GM13976 (cell line): Measurements from ENCODE around the gene CELF6.
A peak's percentile ranks its signal among the peaks of the same experiment; 100 is the strongest.
"Not testable (repeated sequence)": the region's sequence is repeated elsewhere in the genome, so short reads cannot be mapped to it uniquely, and the experiment has no call there.

Experiments
- DNase-seq: peaks from one replicate; pipeline ENCODE4 v3.0.0; 2012; ENCODE audit warnings: low spot score
- CTCF ChIP-seq: IDR thresholded peaks from 2 replicates; pipeline ENCODE4 v1.5.1; 2012; ENCODE audit warnings: borderline replicate concordance, mild to moderate bottlenecking; ENCODE audit not compliant: insufficient read depth; ENCODE audit errors: extremely low read depth, missing control alignments, control extremely low read depth
- in situ Hi-C: fragments of 300-500 bp; cut with MboI; formaldehyde crosslinking; loops from one replicate; pipeline ENCODE4 v1.12.0; 2022; ENCODE audit warnings: low sequenced_read_pairs, mixed read lengths, inconsistent platforms; ENCODE audit not compliant: unreplicated experiment

CELF6 gene

DNA sequence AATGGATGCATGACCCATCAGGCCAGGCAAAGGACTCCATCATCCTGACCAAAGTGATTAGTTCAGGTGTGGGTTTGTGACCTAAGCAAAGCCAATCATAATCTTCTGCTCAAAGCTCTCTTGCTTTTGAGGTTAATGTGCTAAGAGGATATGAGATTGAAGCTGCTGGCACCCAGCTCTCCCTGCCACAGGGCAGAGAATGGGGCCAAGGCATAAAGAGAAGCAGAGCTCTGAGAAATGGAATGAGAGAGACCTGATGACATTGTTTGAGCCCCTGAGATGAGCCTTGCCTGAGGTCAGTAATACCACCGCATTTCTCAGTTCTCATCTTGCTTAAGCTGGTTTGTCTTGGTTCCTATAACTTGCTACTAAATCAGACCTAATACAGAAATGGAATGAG lies 41.2 kb downstream of the CELF6 start:
- no peak for TF ChIP-seq CTCF
- in situ Hi-C loops: no loop called here
- no peak for DNase-seq

GRCh38 chr15:72276326-72276700 lies 43.6 kb downstream of the CELF6 start:
- in situ Hi-C loops: no loop called here
- no peak for TF ChIP-seq CTCF
- no peak for DNase-seq

DNA sequence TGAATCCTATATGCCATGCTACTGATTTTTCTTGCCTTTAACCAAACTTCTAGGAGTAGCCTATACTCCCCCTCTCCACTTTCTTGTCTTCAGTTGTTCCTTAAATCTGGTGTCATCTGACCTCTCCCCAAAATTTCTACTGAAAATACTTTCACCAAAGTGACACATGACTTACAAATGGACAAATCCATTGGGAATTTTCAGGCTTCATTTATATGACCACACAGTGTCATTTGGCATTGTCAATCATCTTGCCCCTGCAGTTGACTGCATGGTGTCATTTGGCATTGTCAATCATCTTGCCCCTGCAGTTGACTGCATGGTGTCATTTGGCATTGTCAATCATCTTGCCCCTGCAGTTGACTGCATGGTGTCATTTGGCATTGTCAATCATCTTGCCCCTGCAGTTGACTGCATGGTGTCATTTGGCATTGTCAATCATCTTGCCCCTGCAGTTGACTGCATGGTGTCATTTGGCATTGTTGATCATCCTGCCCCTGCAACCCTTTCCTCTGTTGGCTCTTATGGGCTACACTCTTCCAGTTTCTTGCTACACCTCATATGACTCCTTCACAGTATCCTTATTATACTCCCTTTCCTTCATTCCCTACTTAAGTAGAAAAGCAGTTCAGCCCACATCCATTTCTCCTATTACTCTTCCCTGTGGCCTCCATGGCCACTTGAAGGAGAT lies 44.2 kb downstream of the CELF6 start:
- DNase-seq, in situ Hi-C loops: not testable (repeated sequence)

DNA sequence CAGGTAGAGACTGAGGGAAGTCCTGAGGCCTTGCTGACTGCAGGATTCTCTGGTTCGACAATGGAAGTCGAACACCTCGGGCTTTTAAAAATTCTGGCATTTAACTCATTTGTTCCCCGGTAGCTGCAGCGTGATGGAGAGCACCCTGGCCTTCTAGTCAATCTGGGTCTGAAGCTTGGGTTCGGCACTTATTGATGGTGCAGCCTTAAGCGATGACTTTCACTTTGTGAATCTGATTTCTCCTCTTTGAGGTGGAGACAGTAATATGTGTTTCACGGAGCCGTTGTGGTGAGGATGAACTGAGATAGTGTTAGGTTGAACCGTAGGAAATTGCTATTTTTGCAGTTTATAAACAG lies 47.0 kb downstream of the CELF6 start:
- no peak for TF ChIP-seq CTCF

GRCh38 chr15:72272213-72272996 lies 47.6 kb downstream of the CELF6 start, which contains the start of gene PARP6:
PARP6 (minus strand) TSS chr15:72272554; CDS start chr15:72267477, 5,077 bp downstream.
- DNase-seq: peak; percentile 99
- in situ Hi-C loops: no loop called here
- TF ChIP-seq CTCF: peak; percentile 69

More for the DNA sequence above, 47.0 kb downstream of the CELF6 start:
- no peak for DNase-seq
- in situ Hi-C loops: no loop called here

DNA sequence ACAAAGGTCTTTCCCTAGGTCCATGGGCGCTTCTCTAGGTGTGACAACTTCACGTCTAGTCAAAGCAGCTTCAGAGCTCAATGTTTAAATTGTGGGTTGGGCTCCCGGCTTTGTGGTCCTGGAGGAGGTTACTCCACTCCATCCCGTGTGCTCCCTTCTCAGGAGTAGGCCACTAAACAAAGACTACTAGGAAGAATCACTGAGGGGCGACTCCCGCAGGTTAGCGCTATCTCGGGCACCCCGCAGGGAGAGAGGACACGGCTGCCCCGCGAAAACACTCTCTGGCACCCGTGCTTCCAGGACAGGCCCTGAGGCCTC lies 48.1 kb downstream of the CELF6 start:
- no peak for TF ChIP-seq CTCF
- DNase-seq: no peak
- in situ Hi-C loops: no loop called here

DNA sequence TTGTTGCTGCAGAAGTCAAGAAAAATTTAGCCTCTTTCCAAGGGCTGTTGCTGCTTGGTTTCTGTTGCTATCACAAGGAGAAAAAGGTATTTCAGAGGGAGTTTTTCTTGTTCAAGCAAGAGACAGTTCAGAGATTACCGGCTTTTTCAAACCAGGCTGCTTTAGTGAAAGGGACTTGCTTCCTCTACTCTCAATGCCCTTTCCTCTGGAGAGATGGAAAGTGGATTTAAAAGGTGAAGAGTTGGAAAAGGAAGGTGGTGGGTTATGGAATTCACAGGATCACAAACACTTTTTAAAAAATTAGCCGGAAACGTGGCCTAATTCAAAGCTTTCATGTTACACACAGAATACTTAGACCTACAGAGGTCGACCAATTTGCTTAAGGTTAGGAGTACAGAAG lies 48.7 kb downstream of the CELF6 start:
- no peak for TF ChIP-seq CTCF
- in situ Hi-C loops: no loop called here
- no peak for DNase-seq
